HL-60/S4 treated with phorbol 12-myristate 13-acetate at 8.2 ng/mL for 4 days and 3 days (cell line): ENCODE results near the gene MAST3.
"Not testable (repeated sequence)": the region's sequence is repeated elsewhere in the genome, so short reads cannot be mapped to it uniquely, and the experiment has no call there.

ENCODE experiments used
- in situ Hi-C: fragments of 300-500 bp; cut with MboI; formaldehyde crosslinking; loops from 2 replicates; pipeline ENCODE4 v1.15.0; 2022; ENCODE audit warnings: low sequenced_read_pairs

Gene MAST3

DNA sequence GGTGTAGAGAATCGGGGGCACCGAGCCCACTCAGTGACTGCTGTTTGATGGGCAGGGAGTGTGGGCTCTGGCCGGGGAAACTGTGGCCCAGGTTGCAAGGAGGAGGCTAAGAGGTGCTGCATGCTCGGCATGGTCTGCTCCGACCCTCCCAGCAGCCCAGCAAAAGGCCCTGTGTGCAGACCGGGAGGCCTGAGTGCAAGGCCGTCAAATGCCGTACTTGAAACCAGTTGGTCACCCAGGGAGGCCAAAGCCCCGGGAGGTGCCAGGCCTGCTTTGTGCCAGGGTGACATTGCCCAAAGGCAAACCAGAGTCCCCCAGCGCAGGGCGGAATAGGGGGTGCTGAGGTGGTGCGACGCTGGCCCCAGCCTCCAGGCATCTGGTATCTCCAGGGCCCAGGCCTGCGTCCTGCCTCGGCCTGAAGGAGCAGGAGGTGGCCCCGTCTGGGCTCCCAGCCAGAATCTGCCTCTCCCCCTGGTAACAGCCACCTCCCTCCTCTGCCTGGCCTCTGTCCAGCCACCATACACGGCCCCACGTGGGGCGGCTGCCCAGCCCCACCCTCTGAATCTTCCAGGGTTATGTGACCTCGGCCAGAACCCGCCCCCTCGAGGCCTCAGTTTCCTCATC is 59.4 kb downstream of the MAST3 start:
- in situ Hi-C loops, result no loop called here

DNA sequence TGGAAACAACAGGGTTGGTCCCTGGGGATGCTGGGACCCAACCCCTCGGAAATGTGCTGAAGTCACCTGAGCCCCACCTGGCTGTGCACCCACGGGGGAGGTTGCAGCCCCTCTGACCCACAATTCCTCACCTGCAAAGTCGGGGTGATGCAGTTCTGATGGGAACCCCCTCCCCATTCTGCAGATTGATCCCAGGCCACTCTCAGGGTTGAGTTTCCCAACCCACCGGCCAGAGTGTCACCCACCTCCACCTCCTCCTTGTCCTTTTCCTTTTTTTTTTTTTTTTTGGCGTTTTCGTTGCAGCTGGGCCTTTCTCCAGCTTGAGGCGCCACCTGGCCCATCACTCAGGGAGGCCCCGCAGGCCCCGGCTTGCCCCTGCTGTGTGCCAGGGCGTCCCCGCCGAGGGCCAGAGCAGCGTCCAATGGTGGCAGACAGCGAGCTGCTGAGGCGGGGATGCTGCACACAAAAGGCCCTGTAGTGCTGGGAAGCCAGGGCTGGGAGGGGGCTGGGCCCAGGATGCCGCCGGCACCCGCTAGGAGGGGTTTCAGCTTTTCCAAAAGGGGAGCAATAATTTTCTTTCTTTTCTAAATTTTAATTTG is 60.0 kb downstream of the MAST3 start:
- in situ Hi-C loops, result no loop called here

DNA sequence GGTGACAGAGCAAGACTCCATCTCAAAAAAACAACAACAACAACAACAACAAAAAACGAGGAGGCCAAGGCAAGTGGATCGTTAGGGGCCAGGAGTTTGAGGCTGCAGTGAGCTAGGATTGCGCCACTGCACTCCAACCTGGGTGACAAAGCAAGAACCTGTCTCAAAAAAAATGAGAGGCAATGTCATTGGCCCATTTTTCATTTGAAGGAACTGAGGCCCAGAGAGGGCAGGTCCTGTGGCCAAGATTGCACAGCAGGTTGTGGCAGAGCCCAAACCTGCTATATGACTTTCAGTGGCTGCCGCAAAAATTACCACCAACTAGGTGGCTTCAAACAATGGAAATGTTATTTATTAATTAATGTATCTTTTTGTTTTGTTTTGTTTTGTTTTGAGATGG is 60.9 kb downstream of the MAST3 start:
- in situ Hi-C loops, result no loop called here

DNA sequence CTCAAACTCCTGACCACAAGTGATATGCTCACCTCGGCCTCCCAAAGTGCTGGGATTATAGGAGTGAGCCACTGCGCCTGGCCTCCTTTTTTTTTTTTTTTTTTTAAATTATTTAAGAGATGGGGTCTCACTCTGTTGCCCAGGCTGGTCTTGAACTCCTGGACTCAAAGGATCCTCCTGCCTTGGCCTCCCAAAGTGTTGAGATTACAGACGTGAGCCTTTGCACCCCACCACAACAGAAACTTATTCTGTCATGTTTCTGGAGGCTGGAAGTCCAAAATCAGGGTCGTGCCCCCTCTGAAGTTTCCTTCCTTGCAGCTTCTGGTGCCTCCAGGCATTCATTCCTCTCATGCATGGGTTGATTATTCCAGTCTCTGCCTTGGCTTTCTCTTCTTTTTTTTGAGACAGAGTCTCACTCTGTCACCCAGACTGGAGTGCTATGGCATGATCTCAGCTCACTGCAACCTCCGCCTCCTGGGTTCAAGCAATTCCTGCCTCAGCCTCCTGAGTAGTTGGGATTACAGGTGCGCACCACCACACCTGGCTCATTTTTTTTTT is 61.6 kb downstream of the MAST3 start:
- in situ Hi-C loops, result not testable (repeated sequence)

DNA sequence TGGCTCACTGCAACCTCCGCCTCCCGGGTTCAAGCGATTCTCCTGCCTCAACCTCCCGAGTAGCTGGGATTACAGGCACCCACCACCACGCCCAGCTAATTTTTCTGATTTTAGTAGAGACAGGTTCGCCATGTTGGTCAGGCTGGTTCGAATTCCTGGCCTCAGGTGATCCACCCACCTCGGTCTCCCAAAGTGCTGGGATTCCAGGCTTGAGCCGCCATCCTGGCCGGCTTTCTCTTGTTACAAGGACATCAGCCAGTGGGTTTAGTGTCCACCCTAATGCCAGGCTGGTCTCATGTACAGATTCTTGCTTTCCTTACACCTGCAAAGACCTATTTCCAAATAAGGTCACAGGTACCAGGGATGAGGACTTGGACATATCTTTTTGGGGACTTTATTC is 62.2 kb downstream of the MAST3 start:
- in situ Hi-C loops, result no loop called here

DNA sequence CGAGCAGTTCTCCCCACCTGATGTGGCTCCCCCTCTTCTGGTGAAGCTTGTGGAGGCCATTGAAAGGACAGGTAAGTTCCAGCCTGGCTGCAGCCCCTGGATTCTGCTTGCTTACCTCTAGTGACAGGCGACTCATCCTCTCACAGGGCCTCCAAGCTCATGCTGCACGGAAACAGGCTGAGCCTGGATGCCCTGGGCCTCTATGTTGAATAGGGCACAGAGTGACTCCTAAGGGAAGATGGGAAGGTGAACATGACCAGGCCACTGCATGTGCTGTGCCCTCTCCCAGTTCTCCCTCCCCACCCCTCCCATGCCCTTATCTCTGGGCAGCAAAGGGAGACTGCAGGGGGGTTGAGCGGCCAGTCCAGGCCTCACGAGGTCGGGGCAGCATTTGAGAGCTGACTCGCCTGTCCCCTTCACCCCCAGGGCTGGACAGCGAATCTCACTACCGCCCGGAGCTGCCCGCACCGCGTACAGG is 63.0 kb downstream of the MAST3 start:
- in situ Hi-C loops, result no loop called here

DNA sequence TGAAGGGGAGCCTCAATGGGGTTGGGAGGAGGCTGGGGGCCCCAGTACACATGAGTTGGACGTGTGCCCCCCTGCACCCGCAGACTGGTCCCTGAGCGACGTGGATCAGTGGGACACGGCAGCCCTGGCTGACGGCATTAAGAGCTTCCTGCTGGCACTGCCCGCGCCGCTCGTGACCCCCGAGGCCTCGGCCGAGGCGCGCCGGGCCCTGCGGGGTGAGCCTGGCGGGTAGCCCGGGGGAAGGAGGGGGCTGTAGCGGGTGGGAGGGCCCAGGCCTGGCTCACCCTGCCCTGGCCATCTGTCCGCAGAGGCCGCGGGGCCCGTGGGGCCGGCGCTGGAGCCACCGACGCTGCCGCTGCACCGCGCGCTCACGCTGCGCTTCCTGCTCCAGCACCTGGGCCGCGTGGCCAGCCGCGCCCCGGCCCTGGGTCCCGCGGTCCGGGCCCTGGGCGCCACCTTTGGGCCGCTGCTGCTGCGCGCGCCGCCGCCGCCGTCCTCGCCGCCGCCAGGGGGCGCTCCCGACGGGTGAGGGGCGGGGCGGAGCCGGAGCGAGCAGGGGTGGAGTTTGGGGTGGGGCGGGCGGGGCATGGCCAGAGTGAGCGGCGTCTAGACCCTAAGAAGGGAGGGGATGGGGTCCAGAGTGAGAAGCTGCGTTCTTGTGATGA is 63.5 kb downstream of the MAST3 start:
- in situ Hi-C loops, result no loop called here

DNA sequence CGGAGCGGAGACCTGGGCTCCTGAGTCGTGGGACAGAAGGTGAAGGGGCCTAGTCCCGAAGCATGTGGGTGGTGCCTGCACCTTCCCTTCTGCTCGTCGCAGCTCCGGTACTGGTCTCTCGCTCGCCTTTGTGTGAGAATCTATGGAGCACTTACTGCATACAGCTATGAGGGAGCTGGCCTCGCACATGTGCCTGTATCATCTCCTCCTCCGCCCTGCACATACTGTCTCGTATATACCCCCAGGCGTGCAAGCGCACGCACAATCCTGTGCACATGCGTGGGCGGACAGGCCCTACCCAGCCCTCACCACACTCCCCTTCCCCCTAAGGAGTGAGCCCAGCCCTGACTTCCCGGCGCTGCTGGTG is 64.0 kb downstream of the MAST3 start:
- in situ Hi-C loops, result no loop called here

DNA sequence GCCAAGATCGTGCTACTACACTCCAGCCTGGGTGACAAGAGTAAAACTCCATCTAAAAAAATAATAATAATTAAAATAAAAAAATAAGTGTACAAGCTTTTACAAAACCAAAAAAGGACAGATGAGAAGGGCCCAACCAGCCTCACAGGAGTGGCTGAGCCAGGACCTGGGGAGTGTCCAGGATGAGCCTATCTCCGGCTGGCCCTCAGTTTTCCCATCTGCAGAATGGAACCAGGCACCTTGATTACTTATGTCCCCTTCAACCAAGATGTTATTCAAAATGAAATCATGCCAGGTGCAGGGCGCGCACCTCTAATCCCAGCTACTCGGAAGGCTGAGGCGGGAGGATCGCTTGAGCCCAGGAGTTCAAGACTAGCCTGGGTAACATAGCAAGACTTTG is 66.5 kb downstream of the MAST3 start:
- in situ Hi-C loops, result no loop called here

DNA sequence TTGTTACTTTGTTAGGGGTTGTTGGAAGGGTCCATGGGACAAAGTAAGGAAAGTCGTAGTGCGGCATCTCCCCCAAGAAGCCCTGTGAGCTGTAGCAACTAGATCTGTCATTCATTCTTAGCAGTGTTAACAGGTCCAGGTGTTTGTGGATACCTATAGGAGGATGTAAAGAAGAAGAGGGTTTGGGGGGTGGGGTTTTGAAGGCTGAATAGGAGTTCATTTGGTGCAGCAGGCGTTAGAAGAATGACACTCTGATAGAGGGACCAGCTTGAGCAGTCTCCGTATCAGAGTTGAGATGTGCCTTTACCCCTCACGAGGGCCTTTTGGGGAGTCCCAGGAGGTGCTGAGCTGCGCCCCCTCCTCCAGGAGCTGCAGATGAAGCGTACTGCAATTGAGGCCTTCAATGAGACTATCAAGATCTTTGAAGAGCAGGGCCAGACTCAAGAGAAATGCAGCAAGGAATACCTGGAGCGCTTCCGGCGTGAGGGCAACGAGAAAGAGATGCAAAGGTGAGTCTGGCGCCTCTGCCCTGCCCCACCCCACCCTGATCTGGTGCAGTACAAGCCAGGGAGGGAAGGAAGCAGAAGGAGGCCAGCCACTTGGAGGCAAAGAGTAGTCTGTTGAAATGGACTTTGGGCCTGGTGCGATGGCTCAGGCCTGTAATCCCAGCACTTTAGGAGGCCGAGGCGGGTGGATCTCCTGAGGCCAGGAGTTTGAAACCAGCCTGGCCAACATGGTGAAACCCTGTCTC is 68.4 kb downstream of the MAST3 start:
- in situ Hi-C loops, result no loop called here

DNA sequence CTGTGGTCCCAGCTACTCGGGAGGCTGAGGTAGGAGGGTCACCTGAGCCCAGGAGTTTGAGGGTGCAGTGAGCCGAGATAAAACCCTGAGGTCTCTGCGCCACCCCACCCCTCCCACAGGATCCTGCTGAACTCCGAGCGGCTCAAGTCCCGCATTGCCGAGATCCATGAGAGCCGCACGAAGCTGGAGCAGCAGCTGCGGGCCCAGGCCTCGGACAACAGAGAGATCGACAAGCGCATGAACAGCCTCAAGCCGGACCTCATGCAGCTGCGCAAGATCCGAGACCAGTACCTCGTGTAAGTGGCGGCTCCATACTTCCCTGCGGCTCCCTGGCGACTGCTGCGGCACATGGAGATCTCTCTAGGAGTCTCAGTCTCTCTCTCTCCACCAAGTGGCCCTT is 69.4 kb downstream of the MAST3 start:
- in situ Hi-C loops, result no loop called here

DNA sequence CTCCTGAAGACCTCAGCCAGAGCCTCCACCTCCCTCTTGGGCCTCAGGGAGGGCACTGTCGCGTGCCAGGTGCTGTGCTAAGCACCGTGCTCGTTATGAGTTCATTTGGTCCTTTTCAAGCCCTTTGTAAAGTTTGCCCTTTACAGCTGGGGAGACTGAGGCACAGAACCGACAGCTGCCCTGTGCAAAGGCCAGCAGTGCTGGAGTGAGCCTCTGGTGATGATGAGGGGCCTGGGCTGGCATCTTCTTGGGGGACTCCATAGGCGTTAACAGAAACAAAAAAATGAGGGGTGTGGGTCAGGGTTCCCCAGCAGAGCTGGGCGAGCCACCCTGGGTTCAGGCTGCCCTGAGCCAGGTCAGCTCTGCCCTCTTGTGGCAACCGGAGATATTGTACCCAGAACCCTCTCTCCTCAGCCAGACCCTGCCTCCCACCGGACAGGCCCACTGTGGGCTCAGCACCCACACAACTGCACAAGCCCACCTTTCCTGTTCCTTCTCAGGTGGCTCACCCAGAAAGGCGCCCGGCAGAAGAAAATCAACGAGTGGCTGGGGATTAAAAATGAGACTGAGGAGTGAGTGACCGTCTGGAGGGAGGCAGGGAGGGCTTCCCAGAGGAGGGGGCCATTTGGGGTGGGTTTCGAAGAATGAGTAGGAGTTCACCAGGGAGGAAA is 70.5 kb downstream of the MAST3 start:
- in situ Hi-C loops, result no loop called here

DNA sequence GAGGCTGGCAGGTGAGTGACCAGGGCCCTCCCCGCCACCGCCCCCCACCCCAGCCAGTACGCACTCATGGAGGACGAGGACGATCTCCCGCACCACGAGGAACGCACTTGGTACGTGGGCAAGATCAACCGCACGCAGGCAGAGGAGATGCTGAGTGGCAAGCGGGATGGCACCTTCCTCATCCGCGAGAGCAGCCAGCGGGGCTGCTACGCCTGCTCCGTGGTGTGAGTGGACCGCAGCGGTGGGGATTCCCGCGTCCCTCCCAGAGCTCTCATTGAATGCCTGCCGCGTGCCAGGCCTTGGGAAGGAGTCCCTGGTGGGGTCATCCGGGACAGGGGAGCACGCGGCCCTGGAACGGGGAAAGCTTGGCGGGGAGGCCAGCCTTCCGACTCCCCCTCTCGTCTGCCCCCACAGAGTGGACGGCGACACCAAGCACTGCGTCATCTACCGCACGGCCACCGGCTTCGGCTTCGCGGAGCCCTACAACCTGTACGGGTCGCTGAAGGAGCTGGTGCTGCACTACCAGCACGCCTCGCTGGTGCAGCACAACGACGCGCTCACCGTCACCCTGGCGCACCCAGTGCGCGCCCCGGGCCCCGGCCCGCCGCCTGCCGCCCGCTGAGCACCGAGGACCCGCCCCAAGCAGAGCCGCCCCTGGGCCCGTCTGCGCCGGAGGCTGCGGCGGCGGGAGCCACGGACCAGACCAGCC is 71.2 kb downstream of the MAST3 start:
- in situ Hi-C loops, result no loop called here

DNA sequence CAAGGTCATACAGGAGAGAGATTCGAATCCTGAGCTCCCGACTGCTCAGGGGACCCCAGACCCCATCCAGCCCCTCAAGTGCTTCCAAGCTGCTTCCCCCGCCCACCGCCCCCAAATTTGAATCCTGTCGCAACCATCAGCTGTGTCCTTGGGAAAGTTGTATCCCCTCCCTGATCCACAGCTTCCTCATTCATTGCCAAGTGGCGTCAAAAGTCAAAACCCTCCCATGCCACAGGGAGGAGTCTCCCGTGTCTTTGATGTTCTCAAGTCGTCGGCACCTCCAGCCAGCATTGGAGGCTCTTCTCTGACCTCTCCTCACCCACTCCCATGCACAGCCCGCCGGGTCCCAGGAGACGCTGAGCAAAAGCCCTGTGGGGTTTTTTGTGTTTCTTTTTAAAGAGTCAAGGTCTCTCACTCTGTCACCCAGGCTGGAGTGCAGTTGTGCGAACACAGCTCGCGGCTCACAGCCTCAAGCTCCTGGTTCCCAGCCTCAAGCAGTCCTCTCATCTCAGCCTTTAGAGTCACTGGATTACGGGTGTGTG is 73.2 kb downstream of the MAST3 start:
- in situ Hi-C loops, result no loop called here

DNA sequence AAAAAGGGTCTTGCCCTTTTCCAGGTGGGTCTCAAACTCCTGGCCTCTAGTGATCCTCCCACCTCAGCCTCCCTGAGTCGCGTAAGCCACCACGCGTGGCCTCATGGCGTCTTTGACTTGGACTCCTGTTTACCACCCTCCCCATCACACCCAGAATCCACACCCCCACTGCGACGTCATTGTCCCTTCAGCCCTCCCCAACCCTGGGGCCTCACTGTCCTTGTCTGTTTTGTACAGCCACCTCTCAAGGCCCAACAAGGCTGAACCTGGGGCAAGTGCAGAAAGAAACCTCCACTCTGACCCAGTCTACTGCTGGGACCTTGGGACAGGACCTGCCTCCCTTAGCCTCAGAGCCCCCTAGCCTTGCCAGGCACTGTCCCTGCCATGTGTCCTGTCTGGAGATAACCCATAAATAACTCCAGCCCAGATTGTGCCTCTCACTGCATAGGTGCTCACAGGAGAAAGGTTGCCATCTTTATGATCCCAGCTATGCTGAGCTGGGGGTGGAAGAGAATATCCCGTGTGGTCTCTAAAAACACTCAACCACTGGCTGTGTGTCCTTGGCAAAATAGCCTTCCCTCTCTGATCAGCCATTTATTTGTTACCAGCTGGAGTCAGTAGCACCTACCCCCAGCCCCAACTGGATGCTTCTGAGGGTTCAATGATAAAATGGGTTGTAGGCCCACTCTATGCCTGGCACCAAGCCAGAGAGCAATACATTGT is 74.2 kb downstream of the MAST3 start:
- in situ Hi-C loops, result no loop called here

DNA sequence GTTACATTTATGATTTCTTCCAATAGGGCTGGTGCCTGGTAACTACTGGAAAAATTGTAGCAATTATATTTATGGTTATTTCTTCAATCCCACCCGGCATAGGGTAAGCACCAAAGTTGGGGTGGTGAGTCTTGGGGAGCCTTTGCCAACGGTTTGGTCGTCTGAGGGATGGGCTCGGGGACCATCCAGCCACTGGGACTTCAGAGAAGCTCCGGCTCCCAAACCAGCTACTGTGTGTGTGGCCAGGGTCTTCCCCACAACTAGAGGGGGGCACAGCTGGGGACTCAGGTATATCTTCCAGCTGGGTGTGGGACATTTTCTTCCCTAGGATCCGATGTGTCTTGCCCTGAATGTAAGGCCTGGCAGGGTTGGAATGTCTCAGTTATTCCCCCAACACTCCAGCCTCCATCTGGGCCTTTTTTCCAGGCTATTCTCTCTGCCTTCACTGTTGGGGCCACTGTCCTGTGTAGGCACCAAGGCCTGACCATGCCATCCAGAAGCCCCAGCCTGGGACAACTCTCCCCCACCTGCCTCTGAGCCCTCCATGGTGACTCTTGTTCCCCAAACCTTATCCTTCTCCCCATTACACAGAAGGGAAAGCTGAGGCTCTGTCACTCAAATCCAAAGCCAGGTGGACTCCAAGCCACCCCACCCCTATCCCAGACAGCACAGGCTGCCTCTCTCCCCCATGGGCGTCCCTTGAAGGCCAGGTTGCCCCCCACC is 74.9 kb downstream of the MAST3 start:
- in situ Hi-C loops, result no loop called here

DNA sequence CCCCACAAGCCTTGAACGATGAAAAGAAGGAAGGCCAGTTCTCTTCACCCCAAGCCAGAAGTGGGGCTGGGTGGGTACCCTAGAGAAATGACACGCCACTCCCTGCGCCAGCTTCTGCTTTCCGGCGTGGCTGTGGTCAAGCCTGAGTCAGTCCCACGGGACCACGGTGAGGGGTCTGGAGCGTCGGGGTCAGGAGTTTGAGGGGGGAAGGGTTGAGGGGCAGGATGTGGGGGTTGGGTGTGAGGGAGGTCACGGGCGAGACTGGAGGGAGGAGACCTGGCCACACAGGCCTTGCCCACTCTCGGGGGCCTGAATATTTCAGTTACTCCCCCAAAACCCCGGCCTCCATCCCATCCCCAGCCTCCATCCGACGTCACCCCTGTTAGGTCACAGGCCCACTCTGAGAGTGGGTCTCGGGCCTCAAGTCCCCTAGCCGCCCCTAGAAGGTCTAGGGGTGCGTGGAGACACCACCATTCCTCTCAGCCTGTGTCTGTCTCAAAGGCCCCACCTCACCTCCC is 75.5 kb downstream of the MAST3 start:
- in situ Hi-C loops, result no loop called here

DNA sequence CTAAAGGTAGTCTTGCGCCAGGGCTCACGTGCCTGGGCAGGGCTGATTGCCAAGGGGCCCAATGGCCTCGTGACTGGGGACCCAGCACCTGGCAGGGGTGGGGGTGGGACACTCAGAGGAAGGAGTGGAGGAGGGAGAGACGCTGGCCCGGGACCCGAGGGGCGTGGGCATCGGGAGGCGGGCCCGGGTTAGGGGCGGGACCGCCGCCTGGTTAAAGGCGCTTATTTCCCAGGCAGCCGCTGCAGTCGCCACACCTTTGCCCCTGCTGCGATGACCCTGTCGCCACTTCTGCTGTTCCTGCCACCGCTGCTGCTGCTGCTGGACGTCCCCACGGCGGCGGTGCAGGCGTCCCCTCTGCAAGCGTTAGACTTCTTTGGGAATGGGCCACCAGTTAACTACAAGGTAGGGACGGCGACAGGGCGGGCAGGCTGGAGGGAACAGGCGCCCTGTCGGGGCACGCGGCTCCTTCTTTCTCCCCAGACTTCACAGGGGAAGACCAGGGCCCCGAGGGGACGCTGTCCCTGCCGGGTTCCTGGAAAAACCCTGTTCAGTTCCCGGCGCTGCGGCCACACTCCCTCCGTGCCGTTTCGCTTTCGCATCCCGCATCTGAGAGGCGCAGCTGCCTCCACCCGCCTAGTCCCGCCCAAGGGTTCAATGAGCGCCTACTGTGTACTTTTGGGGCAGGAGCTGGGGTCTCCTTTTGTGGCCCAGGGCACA is 76.2 kb downstream of the MAST3 start, which contains the start of gene IFI30:
Gene IFI30 (plus strand): TSS at position 242 of the 717 bp plus-strand sequence. CDS start 29 bp downstream, at position 271.
- in situ Hi-C loops, result no loop called here
